HL-60 (cell line): Measurements from ENCODE around the gene NSMF.

Experiments
- DNase-seq, 2 experiments: peaks; one replicate each; pipeline ENCODE4 v3.0.0-alpha.2; 2010 to 2020; ENCODE audit warnings: low read depth in 1 of 2, low spot score in 1 of 2
- H3K27ac ChIP-seq: fragments of 250-450 bp; sonication (Bioruptor Pico); replicated peaks from 2 replicates; pipeline ENCODE4 v1.5.1; 2020; ENCODE audit warnings: mild to moderate bottlenecking, moderate library complexity
- H3K27me3 ChIP-seq: fragments of 250-450 bp; sonication (Bioruptor Pico); 2 replicates; pipeline ENCODE4 v1.5.1; 2021; ENCODE audit warnings: mild to moderate bottlenecking, moderate library complexity; ENCODE audit not compliant: insufficient read depth, poor library complexity, severe bottlenecking
- H3K4me3 ChIP-seq: replicated peaks from 2 replicates; pipeline ENCODE4 v1.5.1; 2011; ENCODE audit warnings: mild to moderate bottlenecking, control low read depth, low read length; ENCODE audit not compliant: insufficient read depth
- CTCF ChIP-seq: IDR thresholded peaks from one replicate; pipeline ENCODE4 v1.5.1; 2011; ENCODE audit warnings: low read length, control low read depth, inconsistent platforms; ENCODE audit not compliant: insufficient read depth
- GABPA ChIP-seq: IDR thresholded peaks from 2 replicates; pipeline ENCODE4 v1.6.1; 2012; ENCODE audit warnings: low read depth
- POLR2AphosphoS5 ChIP-seq: IDR thresholded peaks from 2 replicates; pipeline ENCODE4 v1.6.1; 2012; ENCODE audit warnings: low read depth
- REST ChIP-seq: IDR thresholded peaks from 2 replicates; pipeline ENCODE4 v1.6.1; 2012; ENCODE audit warnings: low read depth; ENCODE audit not compliant: insufficient replicate concordance
- SPI1 ChIP-seq: IDR thresholded peaks from 2 replicates; pipeline ENCODE4 v1.6.1; 2012; ENCODE audit warnings: low read depth, mild to moderate bottlenecking, borderline replicate concordance

NSMF gene

GRCh38 chr9:137501457-137501856 lies 42.3 kb upstream of the NSMF start:
- Histone ChIP-seq H3K27ac (no peak overlapping the region), H3K27me3 (no peaks in the 10 kb centered on the region), H3K4me3 (no peak overlapping the region)
- TF ChIP-seq POLR2AphosphoS5 = no peak
- TF ChIP-seq SPI1 = no peak
- no peak for TF ChIP-seq REST
- TF ChIP-seq CTCF = no peak
- no peak for TF ChIP-seq GABPA
- no peak for DNase-seq

GRCh38 chr9:137500666-137501397 lies 41.7 kb upstream of the NSMF start:
- H3K4me3 ChIP-seq = no peak overlapping the region
- TF ChIP-seq GABPA (no peak), SPI1 (no peak), CTCF (no peak), POLR2AphosphoS5 (no peak), REST (no peak)
- no peaks in the 10 kb centered on the region for H3K27me3 ChIP-seq
- H3K27ac ChIP-seq = no peak overlapping the region
- no peak for DNase-seq

- Histone ChIP-seq H3K27me3 (no peaks in the 10 kb centered on the region), H3K4me3 (no peak overlapping the region), H3K27ac (no peak overlapping the region)
- DNase-seq = no peak
- TF ChIP-seq SPI1 (no peak), GABPA (no peak), POLR2AphosphoS5 (no peak), CTCF (no peak), REST (no peak)
Measured at GRCh38 chr9:137499858-137500661, 40.9 kb upstream of the NSMF start.
